Adipose tissue (tissue), 3 donors: ENCODE data around the gene DOCK11. TPM values are rescaled to one million over a fixed set of nuclear protein-coding genes. Genes with fewer than 3 reads are reported as not detected.

Experiments used
- H3K27ac ChIP-seq: one replicate; pipeline ENCODE4 v1.5.1; 2013; ENCODE audit warnings: low read depth, low read length
- WGBS, 3 donors: extraction: QIAGEN DNeasy Blood & Tissue Kit; methylation state at CpG; one replicate each; pipeline ENCODE4 v1.1.7; 2013; 5-methylcytosine and 5-hydroxymethylcytosine counted together
- polyA plus RNA-seq, 3 donors: library from polyadenylated mRNA; stranded (reverse); fragments of 200-250 nt; gene quantifications; one replicate each; pipeline ENCODE4 v1.2.3, GENCODE V29; 2013
- donor health status: healthy with polysubstance abuse.
- donor health status: Bipolar disorder and iron deficiency.
- donor health status: healthy.

Gene DOCK11
- polyA plus RNA-seq, 3 donors = 5.8 to 35.8 (median 35.2) TPM

- WGBS, 3 donors = 22 to 43% (median 29%) methylated on average over 7 of the region's 7 CpGs
- H3K27ac ChIP-seq = no peak overlapping the region
Observed at GRCh38 chrX:118497180-118497818, 1.7 kb downstream of the DOCK11 start.

GRCh38 chrX:118498351-118498750 is 2.7 kb downstream of the DOCK11 start:
- WGBS, 3 donors = 38 to 81% (median 43%) methylated on average over 3 of the region's 3 CpGs

GRCh38 chrX:118498755-118499154 is 3.1 kb downstream of the DOCK11 start:
- no peak overlapping the region for H3K27ac ChIP-seq
- 53 to 90% (median 59%) methylated on average over 2 of the region's 2 CpGs for WGBS, 3 donors

More at GRCh38 chrX:118498351-118498750, 2.7 kb downstream of the DOCK11 start:
- H3K27ac ChIP-seq = no peak overlapping the region

GRCh38 chrX:118499295-118499694 is 3.7 kb downstream of the DOCK11 start:
- WGBS, 3 donors = 67 to 79% (median 70%) methylated on average over 15 of the region's 15 CpGs
- H3K27ac ChIP-seq = no peak overlapping the region

DNA sequence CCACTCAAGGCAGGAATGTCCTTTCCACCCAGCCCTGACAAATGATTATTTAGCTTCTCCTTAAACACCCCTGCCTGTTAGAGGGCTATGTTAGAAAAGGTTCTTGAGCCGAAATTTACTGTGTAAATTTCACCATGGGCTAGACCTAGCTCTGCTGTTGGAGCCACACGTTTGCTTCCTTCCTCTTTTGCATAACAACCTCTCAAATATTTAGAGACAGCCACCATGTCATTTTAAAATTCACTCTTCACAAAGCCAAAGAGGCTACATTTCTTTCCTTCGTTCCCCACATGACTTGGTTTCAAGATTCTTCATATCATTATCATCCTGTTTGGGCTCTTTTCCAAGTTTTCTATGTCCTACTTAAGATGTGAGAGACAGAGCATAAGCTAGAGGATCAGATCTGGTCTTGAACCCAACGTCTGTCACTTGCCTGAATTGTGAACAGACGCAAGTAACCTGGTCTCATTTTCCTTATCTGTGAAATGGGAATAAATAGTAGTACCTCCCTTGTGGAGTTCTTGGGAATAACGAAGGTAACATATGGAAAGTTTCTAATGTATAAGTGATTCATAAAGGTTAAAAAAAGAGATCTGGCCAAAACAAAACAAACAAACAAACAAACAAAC is 6.7 kb downstream of the DOCK11 start:
- 43 to 67% (median 55%) methylated on average over 6 of the region's 6 CpGs for WGBS, 3 donors

GRCh38 chrX:118503260-118504041 is 7.8 kb downstream of the DOCK11 start:
- 32 to 74% (median 53%) methylated on average over 6 to 7 of the region's 7 CpGs for WGBS, 3 donors

More for the DNA sequence above, 6.7 kb downstream of the DOCK11 start:
- H3K27ac ChIP-seq = no peak overlapping the region

GRCh38 chrX:118504581-118504980 is 9.0 kb downstream of the DOCK11 start:
- no peak overlapping the region for H3K27ac ChIP-seq
- 81 to 83% (median 82%) methylated on average over 4 of the region's 4 CpGs for WGBS, 3 donors

More at GRCh38 chrX:118503260-118504041, 7.8 kb downstream of the DOCK11 start:
- no peak overlapping the region for H3K27ac ChIP-seq

- 56 to 69% (median 61%) methylated on average over 9 to 11 of the region's 11 CpGs for WGBS, 3 donors
- no peak overlapping the region for H3K27ac ChIP-seq
Observed at GRCh38 chrX:118506805-118507480, 11.3 kb downstream of the DOCK11 start.

DNA sequence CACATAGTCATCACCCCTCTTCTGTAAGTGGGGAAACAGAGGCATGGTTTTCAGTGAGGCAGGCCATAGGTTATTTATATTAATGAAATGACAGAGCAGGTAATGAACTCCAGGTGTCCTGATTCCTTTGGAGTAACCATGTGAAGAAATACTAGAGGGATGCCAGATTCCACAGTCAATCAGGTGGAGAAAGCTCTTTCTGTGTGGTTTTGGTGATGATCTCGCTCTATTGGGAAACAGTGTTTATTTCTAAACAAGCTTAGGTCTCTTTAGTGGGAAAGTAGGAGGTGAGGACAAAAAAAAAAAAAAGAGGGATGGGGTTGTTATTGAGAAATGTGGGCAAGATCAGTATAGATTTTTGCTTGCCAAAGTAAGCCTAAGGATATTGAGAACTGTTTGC is 12.2 kb downstream of the DOCK11 start:
- H3K27ac ChIP-seq = no peak overlapping the region
- 67 to 71% (median 68%) methylated on average over 1 of the region's 1 CpG for WGBS, 3 donors

- WGBS, 3 donors = 70 to 87% (median 83%) methylated on average over 5 of the region's 5 CpGs
- no peak overlapping the region for H3K27ac ChIP-seq
Observed at GRCh38 chrX:118508221-118508620, 12.6 kb downstream of the DOCK11 start.

DNA sequence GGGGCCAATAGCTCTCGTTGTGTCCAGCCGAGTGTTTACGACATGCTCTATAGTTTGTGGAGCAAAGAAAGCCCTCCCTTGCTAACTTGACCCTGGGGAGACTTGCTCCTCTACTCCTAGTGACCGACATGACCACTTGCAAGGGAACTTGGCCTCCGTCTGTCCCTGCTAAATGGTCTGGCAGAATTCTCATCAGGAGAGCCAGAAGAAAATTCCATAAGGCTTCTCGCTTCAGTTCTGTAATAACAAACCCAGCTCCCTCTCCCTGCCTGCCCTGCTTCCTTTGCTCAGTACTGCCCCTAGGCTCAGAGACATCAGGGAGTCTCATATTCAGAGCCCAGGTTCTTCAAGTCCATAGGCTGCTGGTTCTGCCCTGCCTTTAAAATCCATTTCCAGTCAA is 13.0 kb downstream of the DOCK11 start:
- 65 to 78% (median 75%) methylated on average over 6 of the region's 6 CpGs for WGBS, 3 donors
- no peak overlapping the region for H3K27ac ChIP-seq

DNA sequence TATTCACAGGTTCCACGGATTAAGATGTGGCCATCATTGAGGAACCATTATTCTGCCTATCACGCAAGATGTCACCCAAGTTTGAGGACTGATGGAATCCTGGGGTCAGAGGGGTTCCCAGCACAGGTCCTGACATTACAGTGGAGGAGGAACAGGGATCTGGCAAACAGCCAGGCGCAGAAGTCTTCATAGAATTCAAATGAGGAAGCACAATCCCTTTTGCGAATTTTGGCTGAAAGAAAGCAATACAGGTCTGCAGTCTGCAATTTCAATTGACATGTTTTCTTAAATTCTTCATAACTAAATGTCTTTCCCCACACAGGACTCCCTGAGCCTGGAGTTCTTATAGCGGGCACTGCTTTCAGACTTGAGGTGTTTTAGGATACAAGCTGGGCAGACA is 14.5 kb downstream of the DOCK11 start:
- 78 to 89% (median 81%) methylated on average over 5 of the region's 5 CpGs for WGBS, 3 donors
- H3K27ac ChIP-seq = no peak overlapping the region

- 75 to 90% (median 80%) methylated on average over 6 of the region's 6 CpGs for WGBS, 3 donors
- no peak overlapping the region for H3K27ac ChIP-seq
Observed at GRCh38 chrX:118513120-118513898, 17.7 kb downstream of the DOCK11 start.

DNA sequence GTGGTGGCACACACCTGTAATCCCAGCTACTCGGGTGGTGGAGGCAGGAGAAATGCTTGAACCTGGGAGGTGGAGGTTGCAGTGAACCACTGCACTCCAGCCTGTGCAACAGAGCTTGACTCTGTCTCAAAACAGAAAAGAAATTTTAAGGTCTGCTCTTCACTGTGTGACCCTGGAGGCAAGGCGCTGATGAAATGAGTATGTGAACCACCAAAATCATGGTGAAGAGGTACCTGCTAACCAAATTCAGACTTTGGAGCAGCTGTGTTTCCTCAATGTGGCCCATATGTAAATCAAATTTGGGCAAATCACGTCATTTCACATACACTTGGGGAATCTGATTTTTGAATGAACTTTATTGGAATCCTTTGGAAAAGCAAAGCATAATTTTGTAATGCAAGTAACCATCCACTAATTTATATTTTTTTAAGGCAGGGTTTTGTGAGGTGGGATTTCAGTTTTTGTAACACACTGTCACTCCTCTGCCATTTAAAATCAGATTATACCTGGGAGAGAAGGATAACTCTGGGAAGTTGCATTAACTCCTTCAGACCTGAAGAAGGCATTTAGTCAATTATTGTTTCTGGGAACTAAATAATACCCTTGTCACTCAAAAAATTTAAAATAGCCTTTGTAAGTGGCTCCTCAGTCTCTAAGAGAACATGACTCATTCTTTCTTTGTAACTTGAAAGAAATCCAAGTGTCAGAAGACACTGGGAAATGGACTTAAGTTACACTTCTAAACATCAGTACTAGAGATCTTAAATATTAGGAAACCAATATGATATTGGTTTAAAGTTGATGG is 24.0 kb downstream of the DOCK11 start:
- H3K27ac ChIP-seq = no peak overlapping the region
- WGBS, 3 donors = 64 to 88% (median 74%) methylated on average over 3 of the region's 3 CpGs

DNA sequence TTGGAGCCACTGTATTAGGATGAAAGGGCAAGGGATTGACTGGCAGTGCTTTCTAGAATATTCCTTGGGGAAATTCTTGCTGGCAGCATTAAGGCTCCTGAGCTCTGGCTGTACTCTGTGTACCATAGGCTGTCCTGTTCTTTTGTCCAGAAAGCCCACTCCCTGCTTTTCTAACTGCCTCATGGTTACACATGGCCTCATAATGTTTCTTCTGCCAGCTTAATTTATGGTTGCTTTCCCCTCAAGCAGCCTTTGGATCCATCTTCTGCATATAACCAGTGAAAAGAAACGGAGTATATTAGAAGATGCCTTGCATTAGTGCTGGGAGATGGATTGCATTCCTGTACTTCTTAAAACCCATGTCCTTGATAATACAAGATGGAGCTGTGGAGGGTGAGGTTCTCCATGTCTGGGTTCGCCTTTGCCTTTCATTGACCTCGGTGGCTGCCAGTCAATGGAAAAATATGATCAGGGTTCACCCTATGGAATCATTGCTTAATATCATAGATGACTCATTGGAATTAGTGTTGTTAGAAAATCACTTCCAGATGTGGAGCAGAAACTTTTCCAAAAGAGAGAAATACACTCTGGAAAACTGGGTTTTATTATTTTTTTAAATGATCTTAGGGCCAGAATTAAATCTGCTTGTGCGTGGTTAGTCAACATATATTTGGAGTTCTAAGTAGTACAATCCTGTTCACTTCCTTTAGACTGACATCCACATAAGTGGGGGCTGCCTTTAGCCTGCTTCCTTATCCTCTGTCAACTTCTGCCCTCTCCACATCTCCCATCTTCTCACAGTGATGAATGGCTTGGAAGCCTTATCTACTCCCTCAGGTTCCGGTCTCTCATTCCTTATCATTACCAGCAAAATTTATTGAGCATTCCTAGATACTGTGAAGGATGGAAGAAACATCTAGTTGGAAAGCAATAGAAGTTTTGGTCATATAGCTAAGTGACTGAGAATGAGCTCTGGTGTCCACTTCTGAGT is 24.9 kb downstream of the DOCK11 start:
- H3K27ac ChIP-seq = no peak overlapping the region
- WGBS, 3 donors = 51 to 78% (median 55%) methylated on average over 5 of the region's 5 CpGs

DNA sequence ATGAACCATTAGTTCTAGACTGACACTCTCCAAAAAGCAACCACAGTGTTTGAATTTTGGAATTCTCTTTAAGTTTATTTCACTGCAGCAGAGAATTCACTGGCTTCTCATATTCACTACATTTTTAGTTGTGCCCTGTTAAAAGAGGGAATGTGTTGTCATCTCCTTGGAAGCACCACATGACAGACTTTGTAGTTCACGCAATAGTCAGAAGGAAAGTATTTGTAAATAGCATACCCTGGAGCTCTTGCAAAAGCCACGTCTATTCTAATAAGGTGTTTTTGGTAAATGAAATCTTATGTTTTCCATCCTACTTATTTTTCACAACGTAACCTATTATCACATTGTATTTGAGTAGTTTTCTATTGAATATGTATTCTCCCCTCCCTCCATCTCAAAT is 25.8 kb downstream of the DOCK11 start:
- H3K27ac ChIP-seq = no peak overlapping the region

More for the DNA sequence above, 25.8 kb downstream of the DOCK11 start:
- WGBS, 3 donors = 39 to 60% (median 57%) methylated on average over 3 of the region's 3 CpGs
